Bronchial epithelial cell (primary cell): ENCODE data around the gene ARL9. TPM values are rescaled to one million over a fixed set of nuclear protein-coding genes. Genes with fewer than 3 reads are reported as not detected.

Experiments used
- DNase-seq: peaks from one replicate; pipeline ENCODE4 v3.0.0-alpha.2; 2010; ENCODE audit warnings: low read depth
- FAIRE-seq: peaks from 2 replicates; lab custom pipeline; 2011; peaks lifted over from hg19 to GRCh38; lab: Jason Lieb, UNC
- H3K27me3 ChIP-seq: 2 replicates; pipeline ENCODE4 v1.5.1; 2011; ENCODE audit warnings: low read length; ENCODE audit not compliant: control insufficient read depth, insufficient read depth
- H3K36me3 ChIP-seq: 2 replicates; pipeline ENCODE4 v1.5.1; 2011; ENCODE audit warnings: low read length; ENCODE audit not compliant: control insufficient read depth, insufficient read depth
- H3K4me3 ChIP-seq: 2 replicates; pipeline ENCODE4 v1.5.1; 2011; ENCODE audit warnings: mild to moderate bottlenecking, low read depth, low read length, control low read depth
- CTCF ChIP-seq: IDR thresholded peaks from 2 replicates; pipeline ENCODE4 v1.5.1; 2011; ENCODE audit warnings: mild to moderate bottlenecking, moderate library complexity, low read length, control low read depth, inconsistent platforms; ENCODE audit not compliant: insufficient read depth, severe bottlenecking
- total RNA-seq: library from RNA; depleted of rRNA; stranded (reverse); fragments of >200 nt; gene quantifications from 2 replicates; pipeline ENCODE4 v1.2.1, GENCODE V29; 2014

Gene ARL9
- total RNA-seq, 1 donor from 2014 or later: under 0.01 TPM

GRCh38 chr4:56535915-56536314, 30.3 kb downstream of the ARL9 start:
- TF ChIP-seq CTCF: no peak
- no peak overlapping the region for H3K4me3 ChIP-seq
- H3K36me3 ChIP-seq: no peaks in the 10 kb centered on the region
- FAIRE-seq (no peak), DNase-seq (no peak)
- H3K27me3 ChIP-seq: peaks cover 3% of the 10 kb centered on the region

GRCh38 chr4:56537147-56537546, 31.6 kb downstream of the ARL9 start:
- TF ChIP-seq CTCF: no peak
- no peak overlapping the region for H3K4me3 ChIP-seq
- DNase-seq: no peak
- peaks cover 3% of the 10 kb centered on the region for H3K27me3 ChIP-seq
- no peaks in the 10 kb centered on the region for H3K36me3 ChIP-seq
- no peak for FAIRE-seq

- TF ChIP-seq CTCF: no peak
- FAIRE-seq: no peak
- H3K36me3 ChIP-seq: no peaks in the 10 kb centered on the region
- H3K27me3 ChIP-seq: no peaks in the 10 kb centered on the region
- DNase-seq: no peak
- no peak overlapping the region for H3K4me3 ChIP-seq
These were observed 35.2 kb downstream of the ARL9 start for GRCh38 chr4:56540826-56541225.

- DNase-seq (peak; percentile 67), FAIRE-seq (no peak)
- Histone ChIP-seq H3K27me3 (no peaks in the 10 kb centered on the region), H3K36me3 (no peaks in the 10 kb centered on the region), H3K4me3 (peak overlapping the region; percentile 29)
- TF ChIP-seq CTCF: peak; percentile 98
These were observed 39.1 kb downstream of the ARL9 start for GRCh38 chr4:56544573-56545131.

- no peak overlapping the region for H3K4me3 ChIP-seq
- DNase-seq (no peak), FAIRE-seq (no peak)
- no peaks in the 10 kb centered on the region for H3K27me3 ChIP-seq
- no peaks in the 10 kb centered on the region for H3K36me3 ChIP-seq
- TF ChIP-seq CTCF: no peak
These were observed 45.1 kb downstream of the ARL9 start for GRCh38 chr4:56550642-56551041.

- no peak overlapping the region for H3K4me3 ChIP-seq
- DNase-seq (no peak), FAIRE-seq (no peak)
- no peaks in the 10 kb centered on the region for H3K27me3 ChIP-seq
- no peaks in the 10 kb centered on the region for H3K36me3 ChIP-seq
- TF ChIP-seq CTCF: no peak
These were observed 45.9 kb downstream of the ARL9 start for GRCh38 chr4:56551516-56551915.
